Measurements from ENCODE around the gene GRK4.
A peak's percentile ranks its signal among the peaks of the same experiment; 100 is the strongest.
"Not testable (repeated sequence)": the region's sequence is repeated elsewhere in the genome, so short reads cannot be mapped to it uniquely, and the experiment has no call there.

Gene GRK4

DNA sequence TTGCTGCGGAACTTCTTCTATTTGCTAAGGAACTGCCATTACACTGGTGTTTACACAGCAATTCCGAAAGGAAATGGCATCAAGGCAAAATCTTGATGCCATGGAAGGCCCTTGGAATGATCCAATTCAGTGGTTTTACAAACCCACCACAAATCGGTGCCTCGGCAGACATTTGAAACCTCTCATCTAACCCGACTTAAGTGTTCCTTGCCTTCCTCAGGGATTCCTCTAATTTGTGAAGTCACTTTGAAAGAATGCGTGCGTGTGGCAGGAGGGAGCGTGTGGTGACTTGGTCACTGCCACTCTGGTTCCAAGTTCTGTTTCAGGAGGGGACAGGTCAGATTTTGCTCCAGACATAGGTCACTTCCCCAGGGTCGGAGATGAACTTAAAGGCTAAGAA, 4.9 kb upstream of the GRK4 start:
- DNase-seq (ENCODE audit: low read depth, low spot score), result peak; percentile 81

GRCh38 chr4:2960450-2960849, 2.9 kb upstream of the GRK4 start:
- not testable (repeated sequence) for DNase-seq (ENCODE audit: low read depth, low spot score)

GRCh38 chr4:2961421-2961810, 2.0 kb upstream of the GRK4 start:
- no peak for DNase-seq (ENCODE audit: low read depth, low spot score)

DNA sequence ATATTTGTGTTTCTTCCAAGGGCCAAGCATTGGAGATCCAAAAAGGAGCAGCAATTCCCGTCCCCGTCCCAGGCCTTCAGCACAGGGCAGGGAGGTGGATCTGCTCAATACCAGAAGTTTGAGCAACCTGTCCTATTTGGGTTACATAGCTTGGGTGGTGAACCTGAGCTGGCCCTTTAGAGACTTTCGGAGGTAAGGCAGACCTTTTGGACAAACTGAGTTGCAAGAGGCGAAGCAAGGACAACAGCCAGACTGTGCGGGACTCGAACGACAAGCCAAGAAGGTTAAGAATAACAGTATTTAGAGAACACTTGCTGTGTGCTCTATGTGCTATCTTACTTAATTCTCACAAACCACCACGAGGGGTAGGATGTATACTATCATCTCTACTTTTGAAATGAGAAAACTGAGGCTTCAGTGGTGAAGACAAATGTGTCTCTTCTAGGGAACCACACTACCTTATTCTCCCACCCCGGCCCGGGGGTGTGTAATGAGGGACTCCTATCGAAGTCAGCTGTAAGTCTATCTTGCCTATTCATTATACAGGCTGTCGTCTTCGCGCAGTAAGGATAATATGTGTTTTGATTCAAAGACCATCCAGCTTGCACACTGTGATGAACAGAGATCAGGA, 1.4 kb upstream of the GRK4 start:
- DNase-seq (ENCODE audit: low read depth, low spot score), result no peak

GRCh38 chr4:2962614-2963174, 677 bp upstream of the GRK4 start:
- DNase-seq (ENCODE audit: low read depth, low spot score), result peak; percentile 74

DNA sequence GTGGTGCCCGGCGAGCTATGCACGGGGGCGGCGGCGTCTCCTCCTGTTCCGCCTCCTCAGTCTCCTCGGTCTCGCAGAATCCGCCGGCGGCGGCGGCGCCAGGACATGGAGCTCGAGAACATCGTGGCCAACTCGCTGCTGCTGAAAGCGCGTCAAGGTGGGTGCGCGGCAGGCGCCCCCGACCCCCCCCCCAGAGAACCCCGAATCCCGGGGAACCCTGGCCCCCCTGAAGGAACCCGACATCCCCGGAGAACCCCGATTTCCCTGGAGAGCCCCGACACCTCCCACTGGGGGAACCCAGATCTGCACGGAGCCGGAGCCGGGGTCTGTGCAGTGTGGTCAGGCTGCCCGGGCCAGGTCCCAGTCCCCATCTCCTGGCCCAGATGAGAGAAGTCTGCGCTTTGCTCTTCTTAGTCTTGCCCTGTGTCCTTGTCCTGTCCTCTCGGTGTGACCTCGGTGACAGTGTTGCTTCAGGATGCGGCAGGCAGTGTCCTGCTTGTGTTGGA, 648 bp downstream of the GRK4 start:
- DNase-seq (ENCODE audit: low read depth, low spot score), result peak; percentile 33

- DNase-seq (ENCODE audit: low read depth, low spot score), result no peak
Measured at GRCh38 chr4:2964706-2965258, 1.4 kb downstream of the GRK4 start.

GRCh38 chr4:2965262-2965661, 1.9 kb downstream of the GRK4 start:
- no peak for DNase-seq (ENCODE audit: low read depth, low spot score)

DNA sequence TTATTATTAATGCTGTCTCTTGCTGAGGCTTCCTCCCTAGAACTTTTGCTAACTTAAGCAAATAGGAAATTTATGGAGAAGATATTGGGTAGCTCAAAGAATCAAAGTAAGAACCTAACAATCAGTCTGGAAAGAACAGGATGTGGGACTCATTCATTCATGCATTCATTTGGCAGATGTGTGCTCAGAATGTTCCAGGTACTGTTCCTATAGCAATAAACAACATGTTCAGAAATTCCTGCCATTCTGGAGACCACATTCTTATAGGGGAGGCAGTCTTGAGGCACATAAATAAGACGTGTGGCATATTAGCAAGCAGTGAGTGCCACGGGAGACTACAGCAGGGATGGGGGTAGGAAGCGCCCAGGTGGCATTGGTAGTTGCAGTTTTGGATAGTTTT, 5.0 kb downstream of the GRK4 start:
- DNase-seq (ENCODE audit: low read depth, low spot score), result peak; percentile 68

DNA sequence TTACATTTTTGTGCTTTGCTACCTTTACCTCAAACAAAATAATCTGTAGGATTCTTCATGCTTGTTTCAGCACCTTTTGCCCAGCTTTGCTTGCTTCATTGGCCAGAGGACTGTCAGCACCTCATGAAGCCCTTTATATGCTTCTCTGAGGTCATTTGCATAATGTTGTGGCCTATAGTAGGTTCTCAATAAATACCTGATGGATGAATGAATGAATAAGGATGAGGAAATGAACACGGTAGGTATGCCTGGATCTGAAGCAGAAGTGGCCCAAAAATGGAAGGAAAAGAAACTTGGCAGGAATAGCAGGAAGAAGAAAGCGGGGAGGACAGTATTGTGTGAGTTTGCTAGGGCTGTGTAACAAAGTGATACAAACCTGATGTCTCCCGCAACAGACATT, 7.9 kb downstream of the GRK4 start:
- DNase-seq (ENCODE audit: low read depth, low spot score), result no peak

DNA sequence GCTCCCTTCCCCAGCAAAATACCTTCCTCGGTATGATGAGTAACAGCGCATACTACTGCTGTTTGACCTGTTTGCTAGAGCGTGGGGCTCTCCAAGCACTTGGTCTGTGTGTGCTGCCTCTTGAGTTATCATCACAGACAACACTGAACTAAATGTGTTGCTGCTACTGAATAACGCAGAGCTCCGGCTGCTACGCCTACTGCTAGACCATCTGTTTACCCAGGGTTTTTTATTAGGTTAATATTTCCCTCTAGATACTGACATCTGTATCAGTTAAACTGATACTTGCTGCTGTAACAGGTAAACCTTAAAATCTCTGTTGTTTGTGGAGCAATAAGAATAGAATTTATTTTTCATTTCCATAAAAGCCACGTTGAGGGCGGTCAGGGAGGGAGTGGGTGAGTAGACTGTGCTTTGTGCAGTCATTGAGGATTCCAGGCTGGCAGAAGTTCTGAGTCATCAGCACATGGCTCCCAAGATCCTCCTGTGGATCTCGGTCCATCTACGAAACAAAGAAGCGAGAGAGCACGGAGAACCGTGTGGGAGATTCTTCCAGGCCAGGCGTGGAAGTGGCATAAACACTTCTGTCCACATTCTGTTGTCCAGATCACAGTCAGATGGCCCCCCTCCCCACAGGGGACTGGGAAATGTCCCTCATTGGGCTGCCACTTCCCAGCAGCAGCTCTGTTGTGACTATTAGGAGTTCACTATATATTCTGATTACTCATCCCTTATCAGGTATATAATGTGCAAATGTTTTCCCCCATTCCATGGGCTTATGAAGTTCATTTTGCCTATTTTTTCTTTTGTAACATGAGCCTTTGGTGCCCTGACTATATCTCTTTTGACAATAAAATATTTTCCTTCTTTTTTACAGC, 14.1 kb downstream of the GRK4 start:
- DNase-seq (ENCODE audit: low read depth, low spot score), result peak; percentile 67

- DNase-seq (ENCODE audit: low read depth, low spot score), result no peak
Measured at GRCh38 chr4:2981256-2981819, 18.0 kb downstream of the GRK4 start.

DNA sequence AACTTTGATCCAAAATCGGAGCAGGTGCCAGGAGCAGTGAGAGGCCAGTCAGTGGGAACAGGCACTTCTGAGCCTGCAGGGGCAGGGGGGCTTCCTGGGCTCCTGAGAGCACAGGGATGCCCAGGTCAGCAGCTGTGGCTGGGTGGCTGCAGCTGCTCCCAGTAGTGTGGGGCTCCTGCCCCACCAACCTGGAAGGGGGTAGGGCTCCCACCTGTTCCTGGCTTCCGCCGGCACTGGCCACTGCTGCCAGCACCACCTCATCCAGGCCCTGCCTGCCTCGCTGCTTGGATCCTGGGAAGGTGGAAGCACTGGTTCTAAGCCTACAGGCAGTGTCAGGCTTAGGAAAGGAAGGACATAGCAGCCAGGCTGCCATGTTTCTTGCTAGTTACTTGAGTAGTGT, 18.6 kb downstream of the GRK4 start:
- DNase-seq (ENCODE audit: low read depth, low spot score), result no peak

DNA sequence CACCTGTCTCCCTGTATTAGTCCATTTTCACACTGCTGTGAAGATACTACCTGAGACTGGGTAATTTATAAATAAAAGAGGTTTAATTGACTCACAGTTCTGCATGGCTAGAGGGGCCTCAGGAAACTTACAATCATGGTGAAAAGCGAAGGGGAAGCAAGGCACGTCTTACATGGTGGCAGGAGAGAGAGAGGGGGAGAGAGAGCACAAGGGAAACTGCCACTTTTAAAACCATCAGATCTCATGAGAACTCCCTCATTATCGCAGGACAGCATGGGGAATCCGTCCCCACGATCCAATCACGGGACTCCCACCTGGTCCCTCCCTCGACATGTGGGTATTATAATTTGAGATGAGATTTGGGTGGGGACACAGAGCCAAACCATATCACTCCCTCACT, 20.3 kb downstream of the GRK4 start:
- DNase-seq (ENCODE audit: low read depth, low spot score), result not testable (repeated sequence)

GRCh38 chr4:2991243-2991642, 27.9 kb downstream of the GRK4 start:
- no peak for DNase-seq (ENCODE audit: low read depth, low spot score)

DNA sequence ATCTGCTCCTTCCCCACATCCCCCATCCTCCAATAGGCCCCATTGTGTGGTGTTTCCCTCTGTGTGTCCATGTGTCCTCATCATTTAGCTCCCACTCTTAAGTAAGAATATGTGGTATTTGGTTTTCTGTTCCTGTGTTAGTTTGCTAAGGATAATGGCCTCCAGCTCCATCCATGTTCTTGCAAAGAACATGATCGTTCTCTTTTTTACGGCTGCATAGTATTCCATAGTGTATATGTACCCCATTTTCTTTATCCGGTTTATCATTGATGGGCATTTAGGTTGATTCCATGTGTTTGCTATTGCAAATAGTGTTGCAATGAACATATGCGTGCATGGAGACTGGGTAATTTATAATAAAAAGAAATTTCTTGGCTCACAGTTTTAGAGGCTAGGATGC, 31.5 kb downstream of the GRK4 start:
- DNase-seq (ENCODE audit: low read depth, low spot score), result no peak

- peak; percentile 41 for DNase-seq (ENCODE audit: low read depth, low spot score)
Measured at GRCh38 chr4:2995546-2996265, 32.3 kb downstream of the GRK4 start.

GRCh38 chr4:2996415-2996814, 33.0 kb downstream of the GRK4 start:
- no peak for DNase-seq (ENCODE audit: low read depth, low spot score)

DNA sequence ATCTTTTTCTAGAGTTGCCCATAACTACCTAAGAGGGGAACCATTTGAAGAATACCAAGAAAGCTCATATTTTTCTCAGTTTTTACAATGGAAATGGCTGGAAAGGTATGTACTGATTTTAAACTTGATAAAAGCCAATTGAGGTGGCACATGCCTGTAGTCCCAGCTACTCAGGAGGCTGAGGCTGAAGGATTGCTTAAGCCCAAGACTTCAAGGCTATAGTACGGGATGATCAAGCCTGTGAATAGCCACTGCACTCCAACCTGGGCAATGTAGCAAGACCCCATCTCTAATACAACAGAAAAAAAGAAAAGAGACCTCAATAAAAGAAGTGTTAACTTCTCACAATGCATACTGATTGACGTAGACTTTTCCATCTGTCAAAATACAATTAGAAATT, 44.4 kb downstream of the GRK4 start:
- no peak for DNase-seq (ENCODE audit: low read depth, low spot score)

GRCh38 chr4:3009422-3009821, 46.1 kb downstream of the GRK4 start:
- peak; percentile 35 for DNase-seq (ENCODE audit: low read depth, low spot score)

DNA sequence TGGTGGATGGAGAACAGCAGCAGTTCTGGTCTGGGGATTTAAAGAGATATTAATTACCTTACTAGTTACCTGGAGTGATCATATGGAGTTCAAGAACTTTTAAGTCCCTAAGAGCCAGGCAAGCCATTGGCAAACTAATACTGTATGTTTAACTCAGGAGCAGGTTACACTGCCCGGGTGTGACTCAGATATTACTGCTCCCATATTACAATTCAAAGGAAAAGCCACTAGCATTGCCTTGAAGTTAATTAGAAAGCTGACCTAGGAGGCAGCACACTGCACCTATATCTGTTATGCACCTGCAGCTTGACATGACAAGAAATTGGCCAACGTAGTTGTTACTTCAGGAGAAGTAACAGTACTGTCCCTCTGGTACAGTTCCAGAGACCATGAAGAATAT, 47.2 kb downstream of the GRK4 start:
- DNase-seq (ENCODE audit: low read depth, low spot score), result no peak
